ENCODE measurements around the gene HES4.

GRCh38 chr1:1033731-1034438 is 34.0 kb upstream of the HES4 start:
- TF ChIP-seq POLR2A (IDR thresholded peaks at IDR 0.05) = no peak
- no peak for TF ChIP-seq CTCF (IDR thresholded peaks at IDR 0.05)
- TF ChIP-seq EP300 (IDR thresholded peaks at IDR 0.05) = no peak
